ENCODE data around the gene AFDN.

- TF ChIP-seq CTCF (IDR thresholded peaks at IDR 0.05; ENCODE audit: low read length) (no peak), EZH2 (optimal IDR thresholded peaks at IDR 0.05; ENCODE audit: low read depth, low read length) (no peak), EZH2phosphoT487 (IDR thresholded peaks at IDR 0.05; ENCODE audit: low read length) (no peak)
These were observed 8.5 kb downstream of the AFDN start for GRCh38 chr6:167835260-167835659.

All from MM.1S (cell line).